ENCODE results near the gene PAWR. TPM values are rescaled to one million over a fixed set of nuclear protein-coding genes. Genes with fewer than 3 reads are reported as not detected.

Gene PAWR
- total and polyA plus RNA-seq, 9 of the 15 experiments (the other 6 are each of a cell fraction or from before 2014, with no cell fraction given), result 0.82 TPM; not detected in 8

DNA sequence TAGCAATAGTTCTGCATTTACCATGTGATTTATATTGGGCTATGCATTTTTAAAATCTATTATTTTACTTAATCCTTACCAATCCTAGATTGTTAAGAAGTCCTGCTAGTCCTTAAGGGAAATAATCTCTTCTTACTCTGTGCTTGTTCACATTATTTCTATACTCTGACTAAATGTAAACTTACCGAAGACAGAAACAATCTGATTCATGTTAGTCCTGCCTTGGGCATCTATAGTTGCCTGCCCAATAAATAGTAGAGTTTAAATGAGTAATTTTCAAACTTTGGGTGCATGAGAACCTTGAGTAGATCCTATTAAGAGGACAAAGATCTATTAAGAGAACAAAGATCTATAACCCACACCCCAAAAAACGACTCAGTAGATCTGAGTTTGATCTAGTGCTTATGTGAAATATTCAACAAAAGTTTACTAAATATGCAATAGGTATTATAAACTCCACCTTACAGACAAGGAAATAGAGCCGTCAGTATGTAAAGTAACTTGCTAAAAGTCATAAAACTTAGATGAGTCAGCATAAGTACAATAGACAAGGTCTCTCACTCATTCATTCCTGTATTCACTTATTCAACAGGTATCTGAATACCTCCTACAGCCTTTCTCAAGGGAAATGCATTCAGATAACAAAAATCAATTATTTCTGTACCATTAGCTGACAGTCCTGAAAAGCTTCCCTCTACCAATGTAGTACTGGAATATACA is 127.6 kb downstream of the PAWR start:
- ATAC-seq, result no peak
- 0% methylated on average over 3 of the region's 3 CpGs for WGBS (ENCODE audit: insufficient coverage, low coverage, missing lambda C conversion rate)
- no peak overlapping the region for H3K4me3 ChIP-seq

DNA sequence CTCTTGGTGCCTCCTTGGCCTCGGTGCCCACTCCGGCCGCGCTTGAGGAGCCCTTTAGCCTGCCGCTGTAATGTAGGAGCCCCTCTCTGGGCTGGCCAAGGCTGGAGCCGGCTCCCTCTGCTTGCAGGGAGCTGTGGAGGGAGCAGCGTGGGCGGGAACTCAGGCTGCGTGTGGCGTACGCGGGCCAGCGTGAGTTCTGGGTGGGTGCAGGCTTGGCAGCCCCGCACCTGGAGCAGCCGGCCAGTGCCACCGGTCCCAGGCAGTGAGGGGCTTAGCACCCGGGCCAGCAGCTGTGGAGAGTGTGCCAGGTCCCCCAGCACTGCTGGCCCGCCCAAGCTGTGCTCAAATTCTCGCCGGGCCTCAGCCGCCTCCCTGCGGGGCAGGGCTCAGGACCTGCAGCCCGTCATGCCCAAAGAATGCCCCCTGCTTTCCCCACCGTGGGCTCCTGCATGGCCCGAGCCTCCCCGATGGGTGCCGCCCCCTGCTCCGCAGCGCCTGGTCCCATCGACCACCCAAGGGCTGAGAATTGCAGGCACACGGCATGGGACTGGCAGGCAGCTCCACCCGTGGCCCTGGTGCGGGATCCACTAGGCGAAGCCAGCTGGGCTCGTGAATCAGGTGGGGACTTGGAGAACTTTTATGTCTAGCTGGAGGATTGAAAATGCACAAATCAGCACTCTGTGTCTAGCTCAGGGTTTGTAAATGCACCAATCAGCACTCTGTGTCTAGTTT is 129.2 kb downstream of the PAWR start:
- 2% methylated on average over 33 of the region's 35 CpGs for WGBS (ENCODE audit: insufficient coverage, low coverage, missing lambda C conversion rate)
- intact Hi-C loops (cut with micrococcal nuclease) (no loop called here), in situ Hi-C loops (cut with MboI) (no loop called here)
- BruUV-seq (replicated peaks), result no TSS peak
- no peak for TF ChIP-seq ZNF551 (CRISPR knock-in tag; IDR thresholded peaks at IDR 0.05)
- TF ChIP-seq, protein P1, sequence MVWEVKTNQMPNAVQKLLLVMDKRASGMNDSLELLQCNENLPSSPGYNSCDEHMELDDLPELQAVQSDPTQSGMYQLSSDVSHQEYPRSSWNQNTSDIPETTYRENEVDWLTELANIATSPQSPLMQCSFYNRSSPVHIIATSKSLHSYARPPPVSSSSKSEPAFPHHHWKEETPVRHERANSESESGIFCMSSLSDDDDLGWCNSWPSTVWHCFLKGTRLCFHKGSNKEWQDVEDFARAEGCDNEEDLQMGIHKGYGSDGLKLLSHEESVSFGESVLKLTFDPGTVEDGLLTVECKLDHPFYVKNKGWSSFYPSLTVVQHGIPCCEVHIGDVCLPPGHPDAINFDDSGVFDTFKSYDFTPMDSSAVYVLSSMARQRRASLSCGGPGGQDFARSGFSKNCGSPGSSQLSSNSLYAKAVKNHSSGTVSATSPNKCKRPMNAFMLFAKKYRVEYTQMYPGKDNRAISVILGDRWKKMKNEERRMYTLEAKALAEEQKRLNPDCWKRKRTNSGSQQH (CRISPR knock-in tag; IDR thresholded peaks at IDR 0.05), result no peak
- Histone ChIP-seq H3K79me2 (ENCODE audit: control insufficient read depth, insufficient read depth, low read length) (no peaks in the 10 kb centered on the region), H2AFZ (ENCODE audit: low read depth, low read length) (no peak overlapping the region), H3K27me3 (ENCODE audit: control insufficient read depth in 2 of 2, insufficient read depth in 2 of 2, low read length in 2 of 2) (no peaks in the 10 kb centered on the region), H4K20me1 (replicated peaks; ENCODE audit: control insufficient read depth, insufficient read depth, low read length) (no peaks in the 10 kb centered on the region), H3K9me3 (replicated peaks; ENCODE audit: control insufficient read depth, insufficient read depth, low read depth, low read length) (no peaks in the 10 kb centered on the region), H3K9ac (ENCODE audit: insufficient read depth in 1 of 2, low read depth in 2 of 2, low read length in 2 of 2) (no peak overlapping the region), H3K4me1 (replicated peaks in 1 of 2; ENCODE audit: control insufficient read depth in 2 of 2, insufficient read depth in 2 of 2, low read length in 2 of 2) (no peaks in the 10 kb centered on the region), H3K27ac (ENCODE audit: extremely low read depth, low read depth, low read length) (no peak overlapping the region), H3K9me1 (ENCODE audit: control insufficient read depth, insufficient read depth, low read length) (no peaks in the 10 kb centered on the region), H3K36me3 (ENCODE audit: control insufficient read depth, insufficient read depth, low read length) (no peaks in the 10 kb centered on the region), H3K4me2 (ENCODE audit: insufficient read depth, low read length) (no peak overlapping the region), H3K4me3 (no peak overlapping the region)
- FAIRE-seq, result no peak
- CTCF ChIA-PET (ENCODE audit: low intra/inter-chr PET ratio), result no interaction called here
- DNase-seq (ENCODE audit: extremely low read depth in 1 of 4, low spot score in 3 of 4), result no peak
- no peak for ATAC-seq
- POLR2A ChIA-PET, result interaction anchor here (0.6 kb wide), 1 partner anchor 168 kb away, joined by 3 read pairs; no protein-coding TSS in a partner anchor

More for the DNA sequence above, 127.6 kb downstream of the PAWR start:
- FAIRE-seq, result no peak
- CTCF ChIA-PET (ENCODE audit: low intra/inter-chr PET ratio), result no interaction called here
- H4K20me1 ChIP-seq (replicated peaks; ENCODE audit: control insufficient read depth, insufficient read depth, low read length), result no peaks in the 10 kb centered on the region
- no peaks in the 10 kb centered on the region for H3K4me1 ChIP-seq (replicated peaks in 1 of 2; ENCODE audit: control insufficient read depth in 2 of 2, insufficient read depth in 2 of 2, low read length in 2 of 2)
- no peak overlapping the region for H3K4me2 ChIP-seq (ENCODE audit: insufficient read depth, low read length)
- H3K9me3 ChIP-seq (replicated peaks; ENCODE audit: control insufficient read depth, insufficient read depth, low read depth, low read length), result no peaks in the 10 kb centered on the region
- H3K36me3 ChIP-seq (ENCODE audit: control insufficient read depth, insufficient read depth, low read length), result no peaks in the 10 kb centered on the region
- H3K27me3 ChIP-seq (ENCODE audit: control insufficient read depth in 2 of 2, insufficient read depth in 2 of 2, low read length in 2 of 2), result no peaks in the 10 kb centered on the region
- no peak overlapping the region for H2AFZ ChIP-seq (ENCODE audit: low read depth, low read length)
- intact Hi-C loops (cut with micrococcal nuclease) (no loop called here), in situ Hi-C loops (cut with MboI) (no loop called here)
- H3K79me2 ChIP-seq (ENCODE audit: control insufficient read depth, insufficient read depth, low read length), result no peaks in the 10 kb centered on the region
- no peak for DNase-seq (ENCODE audit: extremely low read depth in 1 of 4, low spot score in 3 of 4)
- H3K9me1 ChIP-seq (ENCODE audit: control insufficient read depth, insufficient read depth, low read length), result no peaks in the 10 kb centered on the region
- H3K27ac ChIP-seq (ENCODE audit: extremely low read depth, low read depth, low read length), result no peak overlapping the region
- no peak overlapping the region for H3K9ac ChIP-seq (ENCODE audit: insufficient read depth in 1 of 2, low read depth in 2 of 2, low read length in 2 of 2)
- POLR2A ChIA-PET, result no interaction called here
- TF ChIP-seq BRCA1 (IDR thresholded peaks at IDR 0.05), result no peak
- TF ChIP-seq BRCA1 (CRISPR knock-in tag; IDR thresholded peaks at IDR 0.05), result no peak
- TF ChIP-seq ZNF316 (IDR thresholded peaks at IDR 0.05), result peak; percentile 31; the same call in 1 of the 2 replicates
- peak; percentile 11; the same call in 1 of the 2 replicates for TF ChIP-seq C11orf30 (IDR thresholded peaks at IDR 0.05; ENCODE audit: low read depth)
- no peak for TF ChIP-seq CREBBP (IDR thresholded peaks at IDR 0.05; ENCODE audit: low read depth, low read length)
- TF ChIP-seq CBX3 (IDR thresholded peaks at IDR 0.05; ENCODE audit: borderline replicate concordance in 1 of 2, low read length in 2 of 2), result no peak
- BruUV-seq (replicated peaks), result no TSS peak

Data from K562 (cell line).